Fibroblast of pulmonary artery (primary cell): Measurements from ENCODE around the gene TSPAN18.

Experiments used
- DNase-seq: peaks from one replicate; pipeline ENCODE4 v3.0.0-alpha.2; 2010; ENCODE audit warnings: low read depth
- H3K4me3 ChIP-seq: replicated peaks from 2 replicates; pipeline ENCODE4 v1.5.1; 2011; ENCODE audit warnings: low read depth, mild to moderate bottlenecking, control low read depth, low read length, moderate library complexity
- CTCF ChIP-seq: IDR thresholded peaks from 2 replicates; pipeline ENCODE4 v1.5.1; 2011; ENCODE audit warnings: mild to moderate bottlenecking, control low read depth, low read length, inconsistent platforms; ENCODE audit errors: missing control alignments

The TSPAN18 gene

GRCh38 chr11:44914105-44914504, 187.3 kb downstream of the TSPAN18 start:
- H3K4me3 ChIP-seq: no peak overlapping the region
- no peak for TF ChIP-seq CTCF
- no peak for DNase-seq

GRCh38 chr11:44915004-44915403, 188.2 kb downstream of the TSPAN18 start:
- no peak for TF ChIP-seq CTCF
- no peak overlapping the region for H3K4me3 ChIP-seq
- no peak for DNase-seq

- no peak for DNase-seq
- no peak for TF ChIP-seq CTCF
Observed at GRCh38 chr11:44915621-44916020, 188.9 kb downstream of the TSPAN18 start.

GRCh38 chr11:44916331-44916730, 189.6 kb downstream of the TSPAN18 start:
- no peak for TF ChIP-seq CTCF
- no peak for DNase-seq
- no peak overlapping the region for H3K4me3 ChIP-seq

More at GRCh38 chr11:44915621-44916020, 188.9 kb downstream of the TSPAN18 start:
- H3K4me3 ChIP-seq: no peak overlapping the region

- H3K4me3 ChIP-seq: no peak overlapping the region
- DNase-seq: no peak
- no peak for TF ChIP-seq CTCF
Observed at GRCh38 chr11:44916801-44917385, 190.1 kb downstream of the TSPAN18 start.

GRCh38 chr11:44917741-44918140, 191.0 kb downstream of the TSPAN18 start:
- H3K4me3 ChIP-seq: no peak overlapping the region
- no peak for DNase-seq
- no peak for TF ChIP-seq CTCF

GRCh38 chr11:44920451-44920850, 193.7 kb downstream of the TSPAN18 start:
- H3K4me3 ChIP-seq: no peak overlapping the region
- no peak for TF ChIP-seq CTCF
- no peak for DNase-seq
